Sigmoid colon (tissue), 7 donors: Measurements from ENCODE around the gene CLMP. TPM values are rescaled to one million over a fixed set of nuclear protein-coding genes. Genes with fewer than 3 reads are reported as not detected.

Experiments used
- DNase-seq: peaks from one replicate; pipeline ENCODE4 v3.0.0-alpha.2; 2019
- H3K27ac ChIP-seq, 4 donors: fragments of 200-600 bp; sonication (generic); one replicate each; pipeline ENCODE4 v1.5.1; 2016 to 2019; ENCODE audit warnings: mild to moderate bottlenecking in 1 of 4
- H3K27me3 ChIP-seq, 3 donors: fragments of 200-600 bp; sonication (generic); one replicate each; pipeline ENCODE4 v1.5.1; 2019; ENCODE audit warnings: mild to moderate bottlenecking in 1 of 3
- H3K36me3 ChIP-seq, 4 donors: fragments of 200-600 bp; sonication (generic); one replicate each; pipeline ENCODE4 v1.5.1; 2016 to 2019
- H3K4me1 ChIP-seq, 4 donors: fragments of 200-600 bp; sonication (generic); one replicate each; pipeline ENCODE4 v1.5.1; 2017 to 2019
- H3K4me3 ChIP-seq, 4 donors: fragments of 200-600 bp; sonication (generic); one replicate each; pipeline ENCODE4 v1.5.1; 2017 to 2019; ENCODE audit warnings: mild to moderate bottlenecking in 2 of 4, moderate library complexity in 1 of 4
- H3K9me3 ChIP-seq, 4 donors: fragments of 200-600 bp in 3 of 4; sonication (generic) in 3 of 4; one replicate each; pipeline versions ENCODE4 v1.5.1 to v1.6.1; 2013 to 2019
- CTCF ChIP-seq, 4 experiments: fragments of 450-650 bp in 3 of 4; fragments of 200-600 bp in 1 of 4; IDR thresholded peaks; one replicate each; pipeline ENCODE4 v1.5.1; 2016 to 2019; ENCODE audit warnings: antibody characterized with exemption in 4 of 4, mild to moderate bottlenecking in 3 of 4, moderate library complexity in 2 of 4
- EP300 ChIP-seq, 4 donors: sonication (generic); formaldehyde crosslinking; IDR thresholded peaks; one replicate each; pipeline ENCODE4 v1.6.1; 2017; ENCODE audit warnings: antibody characterized with exemption in 4 of 4
- POLR2A ChIP-seq, 2 donors: fragments of 450-650 bp; IDR thresholded peaks; one replicate each; pipeline ENCODE4 v1.6.1; 2016; ENCODE audit warnings: antibody characterized with exemption in 2 of 2, mild to moderate bottlenecking in 2 of 2, moderate library complexity in 2 of 2
- POLR2AphosphoS5 ChIP-seq, 4 donors: sonication (generic); formaldehyde crosslinking; IDR thresholded peaks; one replicate each; pipeline ENCODE4 v1.6.1; 2017; ENCODE audit warnings: antibody characterized with exemption in 4 of 4
- WGBS, 2 donors: extraction: QIAGEN DNeasy Blood & Tissue Kit; methylation state at CpG; one replicate each; pipeline ENCODE4 v1.1.7; 2013; 5-methylcytosine and 5-hydroxymethylcytosine counted together
- intact Hi-C: fragments of 100-400 bp; cut with DNase I; formaldehyde crosslinking; loops from one replicate; pipeline ENCODE4 v1.15.1; 2023
- polyA plus RNA-seq, 3 donors: library from polyadenylated mRNA; stranded (reverse); fragments of 200-250 nt; gene quantifications; one replicate each; pipeline ENCODE4 v1.2.3, GENCODE V29; 2013
- total RNA-seq, 4 donors: library from RNA; depleted of rRNA; stranded (reverse); fragments of >200 nt; gene quantifications; one replicate each; pipeline ENCODE4 v1.1.0, GENCODE V29; 2016
- donor health status: healthy with polysubstance abuse.
- donor health status: Bipolar disorder and iron deficiency.
- donor health status: healthy.

The CLMP gene
- total and polyA plus RNA-seq, 7 donors, result 1.4 to 180 (median 104) TPM

- Histone ChIP-seq H3K27me3 (no peaks in the 10 kb centered on the region), H3K4me1 (peaks cover 0 to 53% (median 42%) of the 10 kb centered on the region in 4 donors), H3K9me3 (no peaks in the 10 kb centered on the region), H3K27ac (peak overlapping the region in 2 of 4 donors; percentile 13 to 24), H3K36me3 (peaks cover 33 to 81% (median 49%) of the 10 kb centered on the region in 4 donors), H3K4me3 (no peak overlapping the region)
- TF ChIP-seq CTCF (IDR thresholded peaks at IDR 0.05), result no peak
- TF ChIP-seq POLR2AphosphoS5 (IDR thresholded peaks at IDR 0.05), result no peak
- no peak for TF ChIP-seq POLR2A (IDR thresholded peaks at IDR 0.05)
- DNase-seq, result no peak
- 54 to 63% methylated on average over 3 of the region's 3 CpGs for WGBS, 2 donors
- intact Hi-C loops, result loop anchor here (10.0 kb wide), 1 partner anchor 142 kb away; no protein-coding TSS in a partner anchor
These were observed 138.1 kb downstream of the CLMP start for GRCh38 chr11:123056835-123057491.

GRCh38 chr11:123055191-123055901, 139.7 kb downstream of the CLMP start:
- WGBS, 2 donors, result 52 to 66% methylated on average over 6 of the region's 6 CpGs
- H3K36me3 ChIP-seq, result peaks cover 33 to 76% (median 45%) of the 10 kb centered on the region in 4 donors
- H3K9me3 ChIP-seq, result no peaks in the 10 kb centered on the region
- H3K27me3 ChIP-seq, result no peaks in the 10 kb centered on the region
- no peak overlapping the region for H3K27ac ChIP-seq
- no peak for TF ChIP-seq EP300 (IDR thresholded peaks at IDR 0.05)
- TF ChIP-seq POLR2AphosphoS5 (IDR thresholded peaks at IDR 0.05), result no peak
- no peak for TF ChIP-seq CTCF (IDR thresholded peaks at IDR 0.05)
- no peak for TF ChIP-seq POLR2A (IDR thresholded peaks at IDR 0.05)
- intact Hi-C loops, result loop anchor here (10.0 kb wide), 1 partner anchor 141 kb away; no protein-coding TSS in a partner anchor
- no peak for DNase-seq
- peaks cover 0 to 45% (median 35%) of the 10 kb centered on the region in 4 donors for H3K4me1 ChIP-seq
- H3K4me3 ChIP-seq, result no peak overlapping the region

- Histone ChIP-seq H3K9me3 (no peaks in the 10 kb centered on the region), H3K4me3 (no peak overlapping the region), H3K27me3 (no peaks in the 10 kb centered on the region), H3K4me1 (peaks cover 0 to 36% (median 26%) of the 10 kb centered on the region in 4 donors), H3K36me3 (peaks cover 33 to 68% (median 37%) of the 10 kb centered on the region in 4 donors), H3K27ac (peak overlapping the region in 2 of 4 donors; percentile 4 to 28)
- no peak for DNase-seq
- 9 to 25% methylated on average over 11 of the region's 11 CpGs for WGBS, 2 donors
- TF ChIP-seq POLR2A (IDR thresholded peaks at IDR 0.05), result no peak
- peak in 3 of 4 experiments; percentile 48 to 71 (median 63) for TF ChIP-seq CTCF (IDR thresholded peaks at IDR 0.05)
- intact Hi-C loops, result loop anchor here (5.0 to 10.0 kb wide), 2 partner anchors 140 to 192 kb away; no protein-coding TSS in a partner anchor
These were observed 140.6 kb downstream of the CLMP start for GRCh38 chr11:123054301-123055065.

GRCh38 chr11:123052901-123053721, 141.9 kb downstream of the CLMP start:
- intact Hi-C loops, result loop anchor here (5.0 to 10.0 kb wide), 2 partner anchors 138 to 191 kb away; no protein-coding TSS in a partner anchor
- peaks cover 0 to 22% (median 13%) of the 10 kb centered on the region in 4 donors for H3K4me1 ChIP-seq
- H3K9me3 ChIP-seq, result no peaks in the 10 kb centered on the region
- H3K27ac ChIP-seq, result no peak overlapping the region
- peaks cover 21 to 54% (median 23%) of the 10 kb centered on the region in 4 donors for H3K36me3 ChIP-seq
- no peak overlapping the region for H3K4me3 ChIP-seq
- no peak for DNase-seq
- 83 to 92% methylated on average over 5 of the region's 5 CpGs for WGBS, 2 donors
- no peaks in the 10 kb centered on the region for H3K27me3 ChIP-seq
- no peak for TF ChIP-seq POLR2A (IDR thresholded peaks at IDR 0.05)
